OCI-LY3 (cell line): ENCODE measurements around the gene HAP1.

Experiments
- CTCF ChIP-seq: fragments of 200-600, 300-600 bp; sonication (generic); IDR thresholded peaks from 2 replicates; pipeline ENCODE4 v1.5.1; 2014; ENCODE audit warnings: antibody characterized with exemption, low read length, low read depth
- EZH2phosphoT487 ChIP-seq: fragments of 200-600 bp; shearing (Covaris generic); IDR thresholded peaks from 2 replicates; pipeline ENCODE4 v1.6.1; 2018; ENCODE audit warnings: antibody characterized with exemption, mixed run types, low read depth

- no peak for TF ChIP-seq CTCF
- TF ChIP-seq EZH2phosphoT487 = no peak
Measured at GRCh38 chr17:41769985-41770384, 35.5 kb upstream of the HAP1 start.
